HepG2 (cell line): ENCODE results near the gene MBLAC1. TPM values are rescaled to one million over a fixed set of nuclear protein-coding genes. Genes with fewer than 3 reads are reported as not detected.

Source experiments
- ATAC-seq: fragments of 200-7000 bp; cut with Tn5 transposase; 3 replicates; pipeline ENCODE4 v1.9.1; 2020; ENCODE audit warnings: mild to moderate bottlenecking, moderate library complexity
- BruUV-seq: library from RNA; stranded (reverse); fragments of 400-500 nt; replicated peaks from 2 replicates; lab custom pipeline; 2021; lab: Mats Ljungman, UMichigan
- CTCF ChIA-PET: fragments of 300-600 bp; formaldehyde crosslinking; extraction: SDS; loops from one replicate; lab custom pipeline; 2021; ENCODE audit warnings: low total read pairs, inconsistent platforms, low intra/inter-chr PET ratio; lab: Yijun Ruan, JAX
- POLR2A ChIA-PET: fragments of 350-600 bp; sonication (Branson Sonifier 250); formaldehyde crosslinking; loops from one replicate; lab custom pipeline; 2020; ENCODE audit warnings: antibody characterized with exemption, inconsistent platforms; lab: Yijun Ruan, JAX
- DNase-seq: peaks from one replicate; pipeline ENCODE4 v3.0.0-alpha.2; 2015; ENCODE audit warnings: low spot score
- FAIRE-seq: peaks from 3 replicates; lab custom pipeline; 2011; peaks lifted over from hg19 to GRCh38; lab: Jason Lieb, UNC
- H2AFZ ChIP-seq: one replicate; pipeline ENCODE4 v1.6.1; 2011; ENCODE audit warnings: low read length, inconsistent platforms
- H3K27ac ChIP-seq: fragments of 300-600 bp; 3 replicates; pipeline ENCODE4 v1.8.0; 2011; ENCODE audit warnings: mixed run types, mild to moderate bottlenecking, mixed read lengths, low read length, inconsistent platforms; ENCODE audit not compliant: insufficient read depth; ENCODE audit errors: extremely low read length
- H3K27me3 ChIP-seq, 2 experiments: fragments of 200-600 bp in 1 of 2; 2 replicates in 1 of 2; 3 replicates in 1 of 2; pipeline versions ENCODE4 v1.6.0 to v1.8.0; 2011; ENCODE audit warnings: low read length in 2 of 2, mild to moderate bottlenecking in 2 of 2, moderate library complexity in 2 of 2, inconsistent platforms in 1 of 2; ENCODE audit not compliant: insufficient read depth in 2 of 2, control insufficient read depth in 1 of 2
- H3K36me3 ChIP-seq, 2 experiments: fragments of 200-600 bp in 1 of 2; replicated peaks in 1 of 2; 2 replicates in 1 of 2; 3 replicates in 1 of 2; pipeline versions ENCODE4 v1.5.1 to v1.8.0; 2011; ENCODE audit warnings: low read length in 2 of 2, inconsistent platforms in 1 of 2; ENCODE audit not compliant: insufficient read depth in 2 of 2, control insufficient read depth in 1 of 2
- H3K4me1 ChIP-seq: 2 replicates; pipeline ENCODE4 v1.5.1; 2012; ENCODE audit warnings: low read length, inconsistent platforms; ENCODE audit not compliant: insufficient read depth
- H3K4me2 ChIP-seq: 2 replicates; pipeline ENCODE4 v1.6.0; 2011; ENCODE audit warnings: low read depth, low read length, inconsistent platforms
- H3K4me3 ChIP-seq, 3 experiments: fragments of 200-600 bp in 1 of 3; sonication (generic), shearing (Covaris generic) in 1 of 3; replicated peaks in 1 of 3; 2 replicates each; pipeline ENCODE4 v1.5.1; 2011 to 2016; ENCODE audit warnings: low read length in 3 of 3, inconsistent platforms in 2 of 3, low read depth in 2 of 3, mild to moderate bottlenecking in 2 of 3, control low read depth in 1 of 3, mixed read lengths in 1 of 3; ENCODE audit not compliant: insufficient read depth in 1 of 3
- H3K79me2 ChIP-seq: one replicate; pipeline ENCODE4 v1.6.1; 2011; ENCODE audit warnings: low read length, inconsistent platforms; ENCODE audit not compliant: insufficient read depth
- H3K9ac ChIP-seq: 2 replicates; pipeline ENCODE4 v1.6.0; 2011; ENCODE audit warnings: mild to moderate bottlenecking, low read depth, low read length, inconsistent platforms; ENCODE audit not compliant: insufficient read depth
- H3K9me3 ChIP-seq: 2 replicates; pipeline ENCODE4 v1.5.1; 2012; ENCODE audit warnings: mild to moderate bottlenecking, low read length
- H4K20me1 ChIP-seq: 2 replicates; pipeline ENCODE4 v1.6.0; 2011; ENCODE audit warnings: inconsistent platforms, mild to moderate bottlenecking, low read length, moderate library complexity; ENCODE audit not compliant: insufficient read depth
- ADNP ChIP-seq: sonication (generic); formaldehyde crosslinking; IDR thresholded peaks from 2 replicates; pipeline ENCODE4 v1.4.0; 2020; ENCODE audit warnings: missing genetic modification reagents
- BCL6 ChIP-seq: IDR thresholded peaks from 2 replicates; pipeline ENCODE4 v1.6.1; 2016; ENCODE audit warnings: missing genetic modification reagents, missing compliant biosample characterization
- ESRRA ChIP-seq: sonication (generic); formaldehyde crosslinking; IDR thresholded peaks from 2 replicates; pipeline ENCODE4 v1.5.1; 2020; ENCODE audit warnings: mild to moderate bottlenecking, low read depth, missing genetic modification reagents
- FOXA1 ChIP-seq, 2 experiments: fragments of 450-650 bp in 1 of 2; sonication (generic) in 1 of 2; formaldehyde crosslinking in 1 of 2; IDR thresholded peaks; 2 replicates each; pipeline versions ENCODE4 v1.4.0 to v1.6.1; 2016 to 2020; ENCODE audit warnings: missing genetic modification reagents in 1 of 2
- HNRNPH1 ChIP-seq: fragments of 200-400 bp; formaldehyde crosslinking; optimal IDR thresholded peaks from 2 replicates; pipeline ENCODE3; 2017; ENCODE audit warnings: mild to moderate bottlenecking, low read depth, low read length
- ISX ChIP-seq: sonication (generic); formaldehyde crosslinking; conservative IDR thresholded peaks from 2 replicates; pipeline ENCODE4 v1.5.0; 2020; ENCODE audit warnings: missing genetic modification reagents
- MTF2 ChIP-seq: sonication (generic); formaldehyde crosslinking; IDR thresholded peaks from 2 replicates; pipeline ENCODE4 v1.5.0; 2020; ENCODE audit warnings: missing genetic modification reagents, borderline replicate concordance
- MXI1 ChIP-seq: IDR thresholded peaks from 3 replicates; pipeline ENCODE4 v1.6.1; 2012; ENCODE audit warnings: low read depth, low read length, inconsistent platforms, borderline replicate concordance
- ONECUT2 ChIP-seq: sonication (generic); formaldehyde crosslinking; IDR thresholded peaks from 2 replicates; pipeline ENCODE4 v1.4.0; 2020; ENCODE audit warnings: missing genetic modification reagents
- PCBP1 ChIP-seq: fragments of 200-400 bp; formaldehyde crosslinking; IDR thresholded peaks from 2 replicates; pipeline ENCODE4 v1.6.1; 2017; ENCODE audit warnings: mild to moderate bottlenecking, low read depth, low read length, borderline replicate concordance
- RFX1 ChIP-seq: fragments of 450-650 bp; IDR thresholded peaks from 2 replicates; pipeline ENCODE4 v1.6.1; 2017
- SOX5 ChIP-seq: IDR thresholded peaks from 2 replicates; pipeline ENCODE4 v1.6.1; 2016; ENCODE audit warnings: borderline replicate concordance
- SP1 ChIP-seq, 2 experiments: fragments of 450-650 bp in 1 of 2; sonication (generic) in 1 of 2; formaldehyde crosslinking in 1 of 2; IDR thresholded peaks; 2 replicates each; pipeline versions ENCODE4 v1.4.0 to v1.6.1; 2016 to 2020; ENCODE audit warnings: missing genetic modification reagents in 1 of 2
- YEATS2 ChIP-seq: sonication (generic); formaldehyde crosslinking; IDR thresholded peaks from 2 replicates; pipeline ENCODE4 v1.4.0; 2020; ENCODE audit warnings: missing genetic modification reagents, borderline replicate concordance
- ZNF138 ChIP-seq: sonication (generic); formaldehyde crosslinking; IDR thresholded peaks from 2 replicates; pipeline ENCODE4 v1.5.0; 2020; ENCODE audit warnings: mild to moderate bottlenecking, low read depth, missing genetic modification reagents
- ZNF230 ChIP-seq: sonication (generic); formaldehyde crosslinking; IDR thresholded peaks from 2 replicates; pipeline ENCODE4 v1.4.0; 2020; ENCODE audit warnings: mild to moderate bottlenecking, missing genetic modification reagents
- ZNF44 ChIP-seq: sonication (generic); formaldehyde crosslinking; IDR thresholded peaks from 2 replicates; pipeline ENCODE4 v1.5.1; 2020; ENCODE audit warnings: mild to moderate bottlenecking, missing genetic modification reagents
- ZNF543 ChIP-seq: sonication (generic); formaldehyde crosslinking; IDR thresholded peaks from 2 replicates; pipeline ENCODE4 v1.4.0; 2020; ENCODE audit warnings: mild to moderate bottlenecking, missing genetic modification reagents
- WGBS: methylation state at CpG from one replicate; pipeline ENCODE4 v1.1.6; 2017; ENCODE audit warnings: low lambda C conversion rate; 5-methylcytosine and 5-hydroxymethylcytosine counted together
- in situ Hi-C: cut with HindIII; loops from 2 replicates; pipeline ENCODE4 v1.10.0; 2017; ENCODE audit warnings: low pct_unique_long_range_greater_than_20kb; ENCODE audit not compliant: extremely low pct_ligation_motif_present
- intact Hi-C: fragments of 100-400 bp; cut with micrococcal nuclease; formaldehyde crosslinking; loops from one replicate; pipeline ENCODE4 v1.10.0; 2022; ENCODE audit not compliant: unreplicated experiment
- polyA plus RNA-seq, 8 experiments: library from polyadenylated mRNA; depleted of rRNA in 3 of 8; stranded (reverse) in 7 of 8; unstranded in 1 of 8; fragments of >200 nt; fragmentation: Illumina TruSeq in 4 of 8; extraction: Trizol in 4 of 8; gene quantifications; 2 replicates each; pipeline versions ENCODE4 v1.2.1 to v1.2.3, GENCODE V29; 2011 to 2016; ENCODE audit warnings: low read depth in 4 of 8, missing spikeins in 1 of 8, mixed read lengths in 1 of 8; ENCODE audit not compliant: insufficient read depth in 1 of 8
- total RNA-seq, 5 experiments: library from RNA; depleted of rRNA; stranded (reverse); fragments of >200 nt; fragmentation: Illumina TruSeq; extraction: Trizol; gene quantifications; 2 replicates each; pipeline ENCODE4 v1.2.3, GENCODE V29; 2016; ENCODE audit warnings: low read depth in 1 of 5
- TF ChIP-seq, protein P1 (sequence below): sonication (generic); formaldehyde crosslinking; IDR thresholded peaks from 2 replicates; pipeline ENCODE4 v1.5.0; 2020; ENCODE audit warnings: missing genetic modification reagents
- TF ChIP-seq, protein P2 (sequence below): IDR thresholded peaks from 2 replicates; pipeline ENCODE4 v1.6.1; 2016
- TF ChIP-seq, protein P3 (sequence below): IDR thresholded peaks from 2 replicates; pipeline ENCODE4 v1.6.1; 2016; ENCODE audit warnings: low read depth, borderline replicate concordance
- TF ChIP-seq, protein P4 (sequence below): sonication (generic); formaldehyde crosslinking; IDR thresholded peaks from 2 replicates; pipeline ENCODE4 v1.9.0; 2022; ENCODE audit warnings: missing genetic modification reagents, mild to moderate bottlenecking, borderline replicate concordance

MBLAC1 gene
- total and polyA plus RNA-seq, 2 of the 13 experiments (the other 11 are each of a cell fraction or from before 2014, with no cell fraction given), result 0.79 to 2.1 TPM

DNA sequence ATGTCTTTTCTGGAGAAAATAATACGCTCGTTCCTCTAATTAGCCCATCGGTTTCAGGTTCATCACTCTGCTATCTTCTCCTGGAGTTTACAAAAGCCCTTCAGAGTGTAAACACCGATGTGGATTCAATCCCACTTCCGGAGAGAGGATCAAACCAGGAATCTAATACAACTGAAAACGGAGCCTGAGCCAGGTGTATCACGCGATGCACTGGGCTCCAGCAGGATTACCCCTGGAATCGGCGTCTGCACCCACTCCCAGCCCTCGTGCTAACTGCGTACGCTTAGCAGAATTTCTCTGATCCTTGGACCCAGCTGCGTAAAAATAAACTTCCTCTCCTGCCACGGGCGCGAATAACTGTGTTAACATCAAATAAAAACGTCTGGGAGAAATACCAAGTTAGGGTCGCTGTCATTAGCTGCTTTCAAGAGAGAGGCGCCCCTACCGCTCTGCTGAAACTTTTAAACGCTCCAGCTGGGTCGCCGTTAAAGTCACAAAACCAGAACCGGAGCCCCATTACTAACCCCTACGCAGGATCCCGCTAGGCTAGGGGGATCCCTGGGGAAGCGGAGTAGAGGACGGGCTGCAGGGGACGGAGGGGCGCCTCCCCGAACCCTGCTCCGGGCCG lies 45.7 kb upstream of the MBLAC1 start:
- no peak overlapping the region for H2AFZ ChIP-seq
- TF ChIP-seq ZNF230 (CRISPR knock-in tag), result 0 out of 2 replicates have a peak, but pooled peaks have one; percentile 25
- TF ChIP-seq, protein P1, sequence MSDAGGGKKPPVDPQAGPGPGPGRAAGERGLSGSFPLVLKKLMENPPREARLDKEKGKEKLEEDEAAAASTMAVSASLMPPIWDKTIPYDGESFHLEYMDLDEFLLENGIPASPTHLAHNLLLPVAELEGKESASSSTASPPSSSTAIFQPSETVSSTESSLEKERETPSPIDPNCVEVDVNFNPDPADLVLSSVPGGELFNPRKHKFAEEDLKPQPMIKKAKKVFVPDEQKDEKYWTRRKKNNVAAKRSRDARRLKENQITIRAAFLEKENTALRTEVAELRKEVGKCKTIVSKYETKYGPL (CRISPR knock-in tag), result no peak
- no peak for TF ChIP-seq SP1 (IDR thresholded peaks at IDR 0.05)
- TF ChIP-seq SP1 (CRISPR knock-in tag; IDR thresholded peaks at IDR 0.05), result no peak
- TF ChIP-seq ZNF543 (CRISPR knock-in tag), result 0 out of 2 replicates have a peak, but pooled peaks have one; percentile 82
- no peak for TF ChIP-seq PCBP1
- TF ChIP-seq, protein P2, sequence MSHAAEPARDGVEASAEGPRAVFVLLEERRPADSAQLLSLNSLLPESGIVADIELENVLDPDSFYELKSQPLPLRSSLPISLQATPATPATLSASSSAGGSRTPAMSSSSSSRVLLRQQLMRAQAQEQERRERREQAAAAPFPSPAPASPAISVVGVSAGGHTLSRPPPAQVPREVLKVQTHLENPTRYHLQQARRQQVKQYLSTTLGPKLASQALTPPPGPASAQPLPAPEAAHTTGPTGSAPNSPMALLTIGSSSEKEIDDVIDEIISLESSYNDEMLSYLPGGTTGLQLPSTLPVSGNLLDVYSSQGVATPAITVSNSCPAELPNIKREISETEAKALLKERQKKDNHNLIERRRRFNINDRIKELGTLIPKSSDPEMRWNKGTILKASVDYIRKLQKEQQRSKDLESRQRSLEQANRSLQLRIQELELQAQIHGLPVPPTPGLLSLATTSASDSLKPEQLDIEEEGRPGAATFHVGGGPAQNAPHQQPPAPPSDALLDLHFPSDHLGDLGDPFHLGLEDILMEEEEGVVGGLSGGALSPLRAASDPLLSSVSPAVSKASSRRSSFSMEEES (CRISPR knock-in tag), result no peak
- no peak for TF ChIP-seq HNRNPH1
- TF ChIP-seq ONECUT2 (CRISPR knock-in tag), result no peak
- TF ChIP-seq ZNF138, result no peak
- TF ChIP-seq MTF2 (CRISPR knock-in tag), result no peak
- TF ChIP-seq RFX1, result no peak
- peak; percentile 7; the same call in 1 of the 3 replicates for TF ChIP-seq MXI1
- no peak for TF ChIP-seq ZNF44 (CRISPR knock-in tag)
- peak; percentile 19; the same call in 1 of the 2 replicates for TF ChIP-seq SOX5 (CRISPR knock-in tag)
- TF ChIP-seq ESRRA (CRISPR knock-in tag), result no peak
- TF ChIP-seq FOXA1 (IDR thresholded peaks at IDR 0.05), result peak; percentile 56; the same call in 1 of the 2 replicates
- peak; percentile 75 for TF ChIP-seq FOXA1 (CRISPR knock-in tag; IDR thresholded peaks at IDR 0.05)
- TF ChIP-seq ADNP (CRISPR knock-in tag), result no peak
- TF ChIP-seq, protein P3, sequence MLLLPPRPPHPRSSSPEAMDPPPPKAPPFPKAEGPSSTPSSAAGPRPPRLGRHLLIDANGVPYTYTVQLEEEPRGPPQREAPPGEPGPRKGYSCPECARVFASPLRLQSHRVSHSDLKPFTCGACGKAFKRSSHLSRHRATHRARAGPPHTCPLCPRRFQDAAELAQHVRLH (CRISPR knock-in tag), result no peak
- TF ChIP-seq, protein P4, sequence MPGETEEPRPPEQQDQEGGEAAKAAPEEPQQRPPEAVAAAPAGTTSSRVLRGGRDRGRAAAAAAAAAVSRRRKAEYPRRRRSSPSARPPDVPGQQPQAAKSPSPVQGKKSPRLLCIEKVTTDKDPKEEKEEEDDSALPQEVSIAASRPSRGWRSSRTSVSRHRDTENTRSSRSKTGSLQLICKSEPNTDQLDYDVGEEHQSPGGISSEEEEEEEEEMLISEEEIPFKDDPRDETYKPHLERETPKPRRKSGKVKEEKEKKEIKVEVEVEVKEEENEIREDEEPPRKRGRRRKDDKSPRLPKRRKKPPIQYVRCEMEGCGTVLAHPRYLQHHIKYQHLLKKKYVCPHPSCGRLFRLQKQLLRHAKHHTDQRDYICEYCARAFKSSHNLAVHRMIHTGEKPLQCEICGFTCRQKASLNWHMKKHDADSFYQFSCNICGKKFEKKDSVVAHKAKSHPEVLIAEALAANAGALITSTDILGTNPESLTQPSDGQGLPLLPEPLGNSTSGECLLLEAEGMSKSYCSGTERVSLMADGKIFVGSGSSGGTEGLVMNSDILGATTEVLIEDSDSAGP (CRISPR knock-in tag), result no peak
- TF ChIP-seq YEATS2 (CRISPR knock-in tag), result no peak
- peak; percentile 60 for TF ChIP-seq BCL6 (CRISPR knock-in tag)
- peak; percentile 21; the same call in 1 of the 2 replicates for TF ChIP-seq ISX (CRISPR knock-in tag)

More for the DNA sequence above, 45.7 kb upstream of the MBLAC1 start:
- H3K36me3 ChIP-seq, result peaks cover 7 to 17% of the 10 kb centered on the region in 2 experiments
- H3K27me3 ChIP-seq, result no peaks in the 10 kb centered on the region; a peak in 1 of 5 replicates
- in situ Hi-C loops, result no loop called here
- H3K4me2 ChIP-seq, result peak overlapping the region; percentile 97
- no peak for FAIRE-seq
- peaks cover 36% of the 10 kb centered on the region for H4K20me1 ChIP-seq
- H3K27ac ChIP-seq, result peak overlapping the region; percentile 96
- WGBS, result 2% methylated on average over 21 of the region's 34 CpGs
- POLR2A ChIA-PET, result interaction anchor here (0.9 to 2.0 kb wide), 2 partner anchors 78 to 83 kb away, joined by 3 to 8 read pairs; no protein-coding TSS in a partner anchor
- H3K4me3 ChIP-seq, result peak overlapping the region; percentile 91 to 99 (median 92)
- CTCF ChIA-PET, result no interaction called here
- H3K9ac ChIP-seq, result peak overlapping the region; percentile 99
- peak; percentile 77 for DNase-seq
- peak; percentile 23 for ATAC-seq
- peaks cover 53% of the 10 kb centered on the region for H3K79me2 ChIP-seq
- peaks cover 49% of the 10 kb centered on the region for H3K4me1 ChIP-seq
- TSS peak; percentile 80 for BruUV-seq
- no peaks in the 10 kb centered on the region for H3K9me3 ChIP-seq
- intact Hi-C loops, result loop anchor here (5.0 kb wide), 1 partner anchor 46 kb away; the partner anchor contains the start of gene MBLAC1
